ENCODE results near the gene L3MBTL2.

DNA sequence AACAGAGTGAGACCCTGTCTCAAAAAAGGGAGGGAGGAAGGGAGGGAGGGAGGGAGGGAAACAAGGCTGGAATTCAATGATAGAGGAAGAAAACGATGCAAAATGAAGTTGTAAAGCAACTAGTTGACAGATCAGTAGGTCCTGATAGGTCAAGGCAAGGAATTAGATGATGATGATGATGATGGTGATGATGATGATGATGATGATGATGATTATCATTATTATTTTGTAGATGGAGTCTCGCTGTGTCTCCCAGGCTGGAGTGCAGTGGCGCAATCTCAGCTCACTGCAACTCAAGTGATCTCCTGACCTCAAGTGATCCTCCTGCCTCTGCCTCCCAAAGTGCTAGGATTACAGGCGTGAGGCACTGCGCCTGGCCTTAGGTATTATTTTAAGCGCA, 11.3 kb upstream of the L3MBTL2 start:
- TF ChIP-seq, protein P1, sequence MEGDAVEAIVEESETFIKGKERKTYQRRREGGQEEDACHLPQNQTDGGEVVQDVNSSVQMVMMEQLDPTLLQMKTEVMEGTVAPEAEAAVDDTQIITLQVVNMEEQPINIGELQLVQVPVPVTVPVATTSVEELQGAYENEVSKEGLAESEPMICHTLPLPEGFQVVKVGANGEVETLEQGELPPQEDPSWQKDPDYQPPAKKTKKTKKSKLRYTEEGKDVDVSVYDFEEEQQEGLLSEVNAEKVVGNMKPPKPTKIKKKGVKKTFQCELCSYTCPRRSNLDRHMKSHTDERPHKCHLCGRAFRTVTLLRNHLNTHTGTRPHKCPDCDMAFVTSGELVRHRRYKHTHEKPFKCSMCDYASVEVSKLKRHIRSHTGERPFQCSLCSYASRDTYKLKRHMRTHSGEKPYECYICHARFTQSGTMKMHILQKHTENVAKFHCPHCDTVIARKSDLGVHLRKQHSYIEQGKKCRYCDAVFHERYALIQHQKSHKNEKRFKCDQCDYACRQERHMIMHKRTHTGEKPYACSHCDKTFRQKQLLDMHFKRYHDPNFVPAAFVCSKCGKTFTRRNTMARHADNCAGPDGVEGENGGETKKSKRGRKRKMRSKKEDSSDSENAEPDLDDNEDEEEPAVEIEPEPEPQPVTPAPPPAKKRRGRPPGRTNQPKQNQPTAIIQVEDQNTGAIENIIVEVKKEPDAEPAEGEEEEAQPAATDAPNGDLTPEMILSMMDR (IDR thresholded peaks at IDR 0.05): no peak
- TF ChIP-seq POLR2A (IDR thresholded peaks at IDR 0.05): no peak
- TF ChIP-seq POLR2AphosphoS5 (IDR thresholded peaks at IDR 0.05): no peak
- no peak for TF ChIP-seq EP300 (IDR thresholded peaks at IDR 0.05; ENCODE audit: low read depth)

Measured in transverse colon (tissue), 4 donors.